Activated B cell treated with CpG ODN at 0.5 μM for 24 hours (primary cell): Measurements from ENCODE around the gene COQ7. TPM values are rescaled to one million over a fixed set of nuclear protein-coding genes. Genes with fewer than 3 reads are reported as not detected.

Experiments used
- ATAC-seq: fragments of 200-7000 bp; cut with Tn5 transposase; one replicate; pipeline ENCODE4 v1.10.0; 2021; ENCODE audit warnings: low read depth, mild to moderate bottlenecking, moderate library complexity
- CTCF ChIA-PET: fragments of 350-600 bp; sonication (Branson Sonifier 250); formaldehyde crosslinking; loops from one replicate; lab custom pipeline; 2021; ENCODE audit warnings: antibody characterized with exemption; lab: Charles Lee
- POLR2A ChIA-PET: fragments of 350-600 bp; sonication (Branson Sonifier 250); formaldehyde crosslinking; loops from one replicate; lab custom pipeline; 2021; ENCODE audit warnings: antibody characterized with exemption; lab: Charles Lee
- DNase-seq: peaks from one replicate; pipeline ENCODE4 v3.0.0; 2022
- H3K27ac Mint-ChIP-seq: one replicate; pipeline ENCODE4 v1.8.0; 2020; ENCODE audit warnings: mixed read lengths
- H3K27me3 Mint-ChIP-seq: one replicate; pipeline ENCODE4 v1.8.0; 2021; ENCODE audit warnings: mixed read lengths
- H3K36me3 Mint-ChIP-seq: one replicate; pipeline ENCODE4 v1.8.0; 2021; ENCODE audit warnings: low read depth, mixed read lengths
- H3K4me1 Mint-ChIP-seq: one replicate; pipeline ENCODE4 v1.8.0; 2021; ENCODE audit warnings: mixed read lengths
- H3K4me3 Mint-ChIP-seq: one replicate; pipeline ENCODE4 v1.8.0; 2020; ENCODE audit warnings: mild to moderate bottlenecking, mixed read lengths
- H3K9me3 Mint-ChIP-seq: one replicate; pipeline ENCODE4 v1.8.0; 2020; ENCODE audit warnings: mixed read lengths
- CTCF ChIP-seq: fragments of 200-600 bp; IDR thresholded peaks from one replicate; pipeline ENCODE4 v1.8.0; 2022; ENCODE audit warnings: antibody characterized with exemption, mild to moderate bottlenecking
- intact Hi-C: fragments of 100-400 bp; cut with micrococcal nuclease; formaldehyde crosslinking; loops from one replicate; pipeline ENCODE4 v1.15.1; 2024
- total RNA-seq: library from RNA; stranded (reverse); gene quantifications from 2 replicates; pipeline ENCODE4 v1.2.3, GENCODE V29; 2022

Gene COQ7
- total RNA-seq, 1 donor from 2014 or later = 17.5 TPM

- POLR2A ChIA-PET = interaction anchor here (1.6 kb wide), 1 partner anchor 28 kb away, joined by 3 read pairs; no protein-coding TSS in a partner anchor
- H3K27me3 Mint-ChIP-seq = peaks cover 2% of the 10 kb centered on the region
- peaks cover 4% of the 10 kb centered on the region for H3K9me3 Mint-ChIP-seq
- CTCF ChIA-PET = interaction anchor here (0.7 to 7.0 kb wide), 5 partner anchors 29 to 414 kb away, joined by 3 to 69 read pairs (median 29); no protein-coding TSS in a partner anchor
- peaks cover 5% of the 10 kb centered on the region for H3K4me1 Mint-ChIP-seq
- intact Hi-C loops = loop anchor here (5.0 to 10.0 kb wide), 3 partner anchors 124 to 434 kb away; partner anchors contain the start of genes CCP110 and GDE1
- no peaks in the 10 kb centered on the region for H3K36me3 Mint-ChIP-seq
- H3K4me3 Mint-ChIP-seq = no peak overlapping the region
- DNase-seq (no peak), ATAC-seq (no peak)
- no peak for TF ChIP-seq CTCF
- no peak overlapping the region for H3K27ac Mint-ChIP-seq
Measured at GRCh38 chr16:19088341-19088916, 21.0 kb downstream of the COQ7 start.

GRCh38 chr16:19089410-19089955 is 22.1 kb downstream of the COQ7 start:
- ATAC-seq (no peak), DNase-seq (no peak)
- H3K4me1 Mint-ChIP-seq = peaks cover 5% of the 10 kb centered on the region
- peaks cover 4% of the 10 kb centered on the region for H3K9me3 Mint-ChIP-seq
- no peaks in the 10 kb centered on the region for H3K36me3 Mint-ChIP-seq
- H3K27me3 Mint-ChIP-seq = peaks cover 2% of the 10 kb centered on the region
- no peak for TF ChIP-seq CTCF
- ChIA-PET POLR2A (interaction anchor here (0.7 kb wide), 1 partner anchor 224 kb away, joined by 3 read pairs; no protein-coding TSS in a partner anchor), CTCF (interaction anchor here (1.5 to 7.0 kb wide), 2 partner anchors 28 to 413 kb away, joined by 3 to 69 read pairs; no protein-coding TSS in a partner anchor)
- no peak overlapping the region for H3K27ac Mint-ChIP-seq
- intact Hi-C loops = loop anchor here (5.0 to 10.0 kb wide), 3 partner anchors 123 to 433 kb away; partner anchors contain the start of genes CCP110 and GDE1
- no peak overlapping the region for H3K4me3 Mint-ChIP-seq

- TF ChIP-seq CTCF = no peak
- POLR2A ChIA-PET = no interaction called here
- H3K36me3 Mint-ChIP-seq = no peaks in the 10 kb centered on the region
- H3K27ac Mint-ChIP-seq = no peak overlapping the region
- H3K4me1 Mint-ChIP-seq = peaks cover 18% of the 10 kb centered on the region
- ATAC-seq (no peak), DNase-seq (no peak)
- intact Hi-C loops = no loop called here
- H3K9me3 Mint-ChIP-seq = peaks cover 10% of the 10 kb centered on the region
- H3K27me3 Mint-ChIP-seq = no peaks in the 10 kb centered on the region
- no peak overlapping the region for H3K4me3 Mint-ChIP-seq
- CTCF ChIA-PET = no interaction called here
Measured at GRCh38 chr16:19090916-19091315, 23.5 kb downstream of the COQ7 start.

GRCh38 chr16:19092653-19093410 is 25.4 kb downstream of the COQ7 start:
- ATAC-seq = no peak
- Mint-ChIP-seq H3K27ac (no peak overlapping the region), H3K36me3 (no peaks in the 10 kb centered on the region), H3K9me3 (peaks cover 10% of the 10 kb centered on the region), H3K27me3 (no peaks in the 10 kb centered on the region), H3K4me3 (no peak overlapping the region), H3K4me1 (peaks cover 18% of the 10 kb centered on the region)
- TF ChIP-seq CTCF = no peak
- CTCF ChIA-PET = no interaction called here
- intact Hi-C loops = no loop called here
- POLR2A ChIA-PET = interaction anchor here (1.0 kb wide), 1 partner anchor 25 kb away, joined by 3 read pairs; the partner anchor contains the start of gene COQ7
- DNase-seq = no peak
